Measurements from ENCODE around the gene ZNF45. TPM values are rescaled to one million over a fixed set of nuclear protein-coding genes. Genes with fewer than 3 reads are reported as not detected.

ZNF45 gene
- total RNA-seq, 1 experiment from 2014 or later: 19.8 TPM

- Histone ChIP-seq H3K27ac (ENCODE audit: insufficient read length, low read depth, low read length) (no peak overlapping the region), H3K14ac (ENCODE audit: insufficient read depth, low read length) (no peak overlapping the region), H3K79me1 (ENCODE audit: insufficient read depth, low read depth, low read length, poor library complexity, severe bottlenecking) (peaks cover 3% of the 10 kb centered on the region), H3K4ac (ENCODE audit: low read depth, low read length) (no peak overlapping the region), H3K9ac (ENCODE audit: extremely low read depth, insufficient read length, low read length) (no peak overlapping the region), H3T11ph (ENCODE audit: low read length) (no peak overlapping the region), H3K9me3 (ENCODE audit: control insufficient read depth, low read depth, low read length) (peaks cover 30% of the 10 kb centered on the region), H4K20me1 (ENCODE audit: control insufficient read depth, insufficient read depth, insufficient read length) (no peaks in the 10 kb centered on the region), H3K18ac (ENCODE audit: insufficient read length, low read depth, low read length) (no peak overlapping the region), H2BK12ac (ENCODE audit: insufficient read length, low read depth, low read length) (no peak overlapping the region), H3K23ac (ENCODE audit: insufficient read length, low read depth, low read length) (no peak overlapping the region), H3K23me2 (ENCODE audit: insufficient read length, low read depth, low read length, poor library complexity, severe bottlenecking) (no peaks in the 10 kb centered on the region), H4K8ac (replicated peaks; ENCODE audit: insufficient read length, low read depth, low read length) (no peak overlapping the region), H4K91ac (ENCODE audit: insufficient read length, low read depth, low read length) (no peak overlapping the region), H3K27me3 (ENCODE audit: insufficient read depth, low read length) (no peaks in the 10 kb centered on the region), H3K56ac (ENCODE audit: insufficient read length, low read depth, low read length) (no peak overlapping the region), H3K4me2 (ENCODE audit: insufficient read depth, insufficient read length, low read length) (no peak overlapping the region), H4K5ac (ENCODE audit: insufficient read length, low read depth, low read length) (no peak overlapping the region), H2BK5ac (ENCODE audit: insufficient read length, low read length) (no peak overlapping the region), H3K79me2 (ENCODE audit: insufficient read depth, low read length) (no peaks in the 10 kb centered on the region), H2BK15ac (ENCODE audit: low read depth, low read length) (no peak overlapping the region), H2AK5ac (ENCODE audit: insufficient read length, low read length) (no peak overlapping the region), H2BK20ac (ENCODE audit: low read depth, low read length, poor library complexity, severe bottlenecking) (no peak overlapping the region), H2BK120ac (ENCODE audit: low read depth, low read length, poor library complexity, severe bottlenecking) (no peak overlapping the region), H3K4me1 (ENCODE audit: insufficient read depth, low read length) (no peaks in the 10 kb centered on the region), H2AFZ (ENCODE audit: low read length) (no peak overlapping the region)
- WGBS (ENCODE audit: extremely low coverage, insufficient read length, low lambda C conversion rate): no CpG with 5 or more reads among the region's 3 CpGs
- H3K9me3 Mint-ChIP-seq: peaks cover 39 to 61% of the 10 kb centered on the region in 2 experiments
- H3K4me1 Mint-ChIP-seq: no peaks in the 10 kb centered on the region
- no peak overlapping the region for H3K27ac Mint-ChIP-seq
- no peaks in the 10 kb centered on the region; the same call in 1 of the 2 replicates for H3K27me3 Mint-ChIP-seq (ENCODE audit: low read depth)
- peaks cover 49 to 62% (median 52%) of the 10 kb centered on the region in 3 experiments for H3K36me3 Mint-ChIP-seq (ENCODE audit: insufficient read depth in 1 of 3, low read depth in 3 of 3)
- H3K4me3 Mint-ChIP-seq: no peak overlapping the region
- DNase-seq: no peak
- TF ChIP-seq CTCF (conservative IDR thresholded peaks at IDR 0.05): no peak
These were observed 22.8 kb upstream of the ZNF45 start for GRCh38 chr19:43957891-43958290.

All from H9 (cell line).